Activated CD8-positive, alpha-beta memory T cell treated with anti-CD3 and anti-CD28 coated beads for 4 hours (primary cell): ENCODE measurements around the gene PPP1R2C.

Source experiments
- DNase-seq, 2 donors: peaks; one replicate each; pipeline ENCODE4 v3.0.0-alpha.2; 2020; ENCODE audit warnings: low read depth in 2 of 2

PPP1R2C gene

DNA sequence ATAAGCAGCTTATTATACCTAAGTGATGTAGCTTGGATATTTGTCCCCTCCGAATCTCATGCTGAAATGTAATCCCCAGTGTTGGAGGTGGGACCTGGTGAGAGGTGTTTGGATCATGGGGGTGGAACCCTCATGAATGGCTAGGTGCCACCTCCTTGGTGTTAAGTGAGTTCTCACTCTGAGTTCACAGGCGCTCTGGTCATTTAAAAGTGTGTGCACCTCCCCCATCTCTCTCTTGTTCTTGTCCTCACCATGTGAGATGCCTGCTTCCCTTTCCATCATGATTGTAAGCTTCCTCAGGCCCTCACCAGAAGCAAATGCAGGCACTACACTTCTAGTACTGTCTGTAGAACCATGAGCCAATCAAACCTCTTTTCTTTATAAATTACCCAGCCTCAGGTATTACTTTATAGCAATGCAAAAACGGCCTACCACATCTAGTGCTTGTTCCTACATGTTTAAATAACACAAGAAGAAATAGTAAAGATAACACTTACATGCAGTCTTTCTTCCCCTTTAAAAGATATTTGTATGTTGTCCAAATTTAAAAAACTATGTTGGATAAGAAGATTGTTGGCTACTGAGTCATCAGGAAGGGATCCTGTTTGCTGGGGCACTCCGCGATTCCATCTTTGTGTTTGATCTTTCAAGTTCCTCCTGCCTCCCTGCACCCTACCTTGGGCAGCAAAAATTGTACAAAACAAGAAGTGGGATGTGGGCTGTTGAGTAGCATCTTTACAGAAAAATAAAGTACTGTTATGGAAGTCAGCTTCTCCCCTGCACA is 29.7 kb downstream of the PPP1R2C start:
- DNase-seq, result no peak

DNA sequence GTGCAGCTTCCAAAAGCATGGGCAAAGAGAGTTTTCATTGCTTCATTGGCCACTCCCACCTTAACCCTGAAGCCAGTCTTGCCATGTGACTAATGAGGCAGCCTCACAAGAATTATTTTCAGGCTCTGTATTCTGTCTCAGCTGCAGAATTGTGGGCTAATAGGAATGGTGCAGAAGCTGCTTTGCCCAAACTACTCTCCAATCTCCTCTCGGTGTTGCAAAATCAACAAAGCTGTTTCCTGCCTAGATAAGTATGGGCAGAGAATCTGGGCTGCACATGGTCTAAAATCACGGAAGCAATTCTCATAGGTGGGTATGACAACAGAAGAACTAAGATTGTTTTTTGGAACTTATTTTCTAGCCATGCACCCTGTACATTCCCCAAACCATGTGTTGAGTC is 31.4 kb downstream of the PPP1R2C start:
- DNase-seq, result no peak

DNA sequence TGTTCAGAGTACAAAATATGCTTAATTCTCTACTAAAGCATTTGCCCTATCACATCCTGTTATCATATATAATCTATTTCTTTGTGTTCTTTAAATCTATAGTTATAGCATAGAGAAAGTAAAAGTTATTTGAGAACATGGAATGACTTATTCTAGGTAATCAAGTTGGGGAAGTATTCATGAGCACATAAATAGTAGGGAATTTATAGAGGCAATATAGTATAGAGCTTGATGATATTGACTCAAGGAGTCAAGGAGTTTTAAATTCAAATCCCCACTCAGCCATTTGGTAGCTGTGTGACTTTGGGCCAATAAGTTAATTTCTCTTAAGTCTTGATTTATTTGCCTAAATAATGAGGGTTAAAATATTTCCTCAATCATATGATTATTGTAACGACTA is 37.5 kb downstream of the PPP1R2C start:
- DNase-seq, result no peak

DNA sequence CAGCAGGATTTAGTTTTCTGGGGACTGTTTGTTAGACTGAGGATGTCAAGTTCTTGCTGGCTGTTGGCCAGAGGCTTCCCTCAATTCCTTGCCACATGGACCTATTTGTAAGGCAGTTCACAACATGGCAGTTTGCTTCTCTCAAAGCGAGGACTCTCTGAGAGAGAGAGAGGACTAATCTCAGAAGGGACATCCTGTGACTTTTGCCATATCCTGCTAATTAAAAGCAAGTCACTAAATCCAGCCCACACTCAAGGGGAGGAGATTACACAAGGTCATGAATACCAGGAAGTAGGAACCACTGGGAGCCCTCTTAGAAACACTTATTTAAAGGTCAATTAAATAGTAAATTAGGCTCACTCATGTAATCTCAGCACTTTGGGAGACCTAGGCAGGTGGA is 38.2 kb downstream of the PPP1R2C start:
- DNase-seq, result no peak

DNA sequence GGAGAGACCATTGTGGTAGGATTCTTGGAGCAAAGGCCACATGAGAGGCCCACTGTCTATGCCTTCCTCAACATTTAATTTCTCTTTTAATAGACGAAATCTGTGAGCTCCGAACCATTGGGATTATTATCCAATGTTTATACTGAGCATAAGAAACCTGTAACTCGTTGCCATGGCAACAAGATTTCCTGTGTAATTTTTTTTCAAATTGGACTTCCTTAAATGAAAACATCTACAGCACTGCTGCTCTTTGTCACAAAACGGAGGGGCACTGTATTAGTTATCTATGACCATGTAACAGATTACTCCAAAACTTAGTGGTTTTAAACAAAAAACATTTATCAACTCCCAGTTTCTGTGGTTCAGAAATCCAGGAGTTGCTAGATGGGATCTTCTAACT is 38.7 kb downstream of the PPP1R2C start:
- no peak for DNase-seq

DNA sequence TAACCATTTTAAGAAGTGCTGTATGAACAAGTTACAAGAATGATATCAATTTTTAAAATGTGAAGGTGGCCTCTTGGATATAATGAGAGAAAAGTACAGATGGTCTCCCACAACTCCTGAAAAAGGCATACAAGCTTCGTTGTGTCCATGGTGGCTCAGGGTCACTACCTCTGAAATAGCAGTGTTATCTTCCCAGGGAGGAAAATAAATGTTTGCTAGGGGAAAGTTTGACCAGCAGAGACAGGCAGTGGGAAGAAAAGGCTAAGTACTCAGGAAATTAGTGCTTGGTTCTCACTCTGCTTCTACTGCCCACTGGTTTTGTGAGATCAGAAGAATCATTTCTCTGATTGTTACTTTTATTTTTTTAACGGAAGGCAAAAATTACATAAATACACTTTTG is 39.4 kb downstream of the PPP1R2C start:
- no peak for DNase-seq

DNA sequence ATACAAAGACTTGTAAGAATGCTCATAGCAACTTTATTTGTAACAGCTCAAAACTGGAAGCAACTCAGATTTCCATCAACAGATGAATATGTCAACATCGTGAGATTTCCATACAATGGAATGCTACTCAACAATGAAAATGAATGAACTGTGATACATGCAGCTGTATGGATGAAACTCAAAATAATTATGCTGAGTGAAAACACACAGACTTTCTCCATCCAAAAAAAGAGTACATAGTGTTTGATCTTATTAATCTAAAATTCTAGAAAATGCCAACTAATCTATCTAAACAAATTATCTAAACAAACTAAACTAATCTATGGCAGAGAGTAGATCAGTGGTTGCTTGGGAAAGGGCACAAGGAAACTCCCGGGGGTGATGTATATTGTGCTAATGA is 42.7 kb downstream of the PPP1R2C start:
- no peak for DNase-seq

DNA sequence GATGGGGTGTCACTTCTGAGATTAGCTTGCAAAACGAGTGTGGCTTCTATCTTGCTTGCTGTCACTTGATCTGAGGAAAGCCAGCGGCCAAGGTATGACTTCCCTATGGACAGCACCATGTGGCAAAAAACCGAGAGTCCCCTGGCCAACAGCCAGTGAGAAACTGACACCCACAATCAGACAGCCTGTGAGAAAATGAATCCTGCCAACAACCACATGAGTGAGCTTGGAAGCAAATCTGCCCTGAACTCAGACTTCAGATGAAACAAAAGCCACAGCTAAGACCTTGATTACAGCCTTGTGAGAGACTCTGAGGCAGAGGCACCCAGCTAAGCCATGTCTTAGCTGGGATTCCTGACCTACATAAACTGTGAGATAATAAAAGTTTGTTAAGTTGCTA is 45.5 kb downstream of the PPP1R2C start:
- DNase-seq, result no peak
